Suprapubic skin (tissue), 3 donors: ENCODE measurements around the gene SPACA5B.
"Not testable (repeated sequence)": the region's sequence is repeated elsewhere in the genome, so short reads cannot be mapped to it uniquely, and the experiment has no call there.

Experiments
- CTCF ChIP-seq, 2 donors: fragments of 200-600 bp in 1 of 2; fragments of 450-650 bp in 1 of 2; sonication (generic) in 1 of 2; IDR thresholded peaks; one replicate each; pipeline ENCODE4 v1.5.1; 2016 to 2019; ENCODE audit warnings: antibody characterized with exemption in 2 of 2, mild to moderate bottlenecking in 1 of 2, moderate library complexity in 1 of 2
- POLR2A ChIP-seq, 2 donors: fragments of 450-650 bp; IDR thresholded peaks; one replicate each; pipeline ENCODE4 v1.6.1; 2017; ENCODE audit warnings: antibody characterized with exemption in 2 of 2, mild to moderate bottlenecking in 2 of 2, moderate library complexity in 2 of 2

GRCh38 chrX:48130326-48130725 is at the start of gene SPACA5B:
- TF ChIP-seq CTCF, POLR2A (IDR thresholded peaks at IDR 0.05): not testable (repeated sequence)
